HG03045 (cell line): ENCODE data around the gene MAP3K4.

Source experiments
- ATAC-seq: cut with Tn5 transposase; IDR thresholded peaks from one replicate; pipeline ENCODE4 v1.9.1; 2021; ENCODE audit warnings: mild to moderate bottlenecking, moderate library complexity; ENCODE audit not compliant: unreplicated experiment

Gene MAP3K4

GRCh38 chr6:161037873-161038228, 46.3 kb downstream of the MAP3K4 start:
- no peak for ATAC-seq

- ATAC-seq, result peak; percentile 86
Measured at GRCh38 chr6:161038229-161039031, 46.9 kb downstream of the MAP3K4 start.

GRCh38 chr6:161041274-161041673, 49.7 kb downstream of the MAP3K4 start:
- no peak for ATAC-seq

- ATAC-seq, result no peak
Measured at GRCh38 chr6:161044335-161044734, 52.8 kb downstream of the MAP3K4 start.

- no peak for ATAC-seq
Measured at GRCh38 chr6:161048641-161049040, 57.1 kb downstream of the MAP3K4 start.

GRCh38 chr6:161050134-161050765, 58.7 kb downstream of the MAP3K4 start:
- no peak for ATAC-seq

- ATAC-seq, result no peak
Measured at GRCh38 chr6:161053103-161053502, 61.5 kb downstream of the MAP3K4 start.

GRCh38 chr6:161054876-161055275, 63.3 kb downstream of the MAP3K4 start:
- no peak for ATAC-seq

- no peak for ATAC-seq
Measured at GRCh38 chr6:161056451-161056850, 64.9 kb downstream of the MAP3K4 start.

GRCh38 chr6:161057103-161058091, 65.8 kb downstream of the MAP3K4 start:
- no peak for ATAC-seq

- no peak for ATAC-seq
Measured at GRCh38 chr6:161058741-161059140, 67.2 kb downstream of the MAP3K4 start.

GRCh38 chr6:161061576-161061975, 70.0 kb downstream of the MAP3K4 start:
- no peak for ATAC-seq

GRCh38 chr6:161064915-161065314, 73.3 kb downstream of the MAP3K4 start:
- ATAC-seq, result no peak

GRCh38 chr6:161066511-161066910, 74.9 kb downstream of the MAP3K4 start:
- no peak for ATAC-seq

GRCh38 chr6:161067749-161068148, 76.2 kb downstream of the MAP3K4 start:
- ATAC-seq, result no peak

- no peak for ATAC-seq
Measured at GRCh38 chr6:161068321-161068741, 76.8 kb downstream of the MAP3K4 start.

GRCh38 chr6:161073930-161074329, 82.4 kb downstream of the MAP3K4 start:
- no peak for ATAC-seq

- no peak for ATAC-seq
Measured at GRCh38 chr6:161074496-161075121, 83.0 kb downstream of the MAP3K4 start.

GRCh38 chr6:161076181-161076677, 84.7 kb downstream of the MAP3K4 start:
- ATAC-seq, result no peak

- no peak for ATAC-seq
Measured at GRCh38 chr6:161079566-161080262, 88.1 kb downstream of the MAP3K4 start.
